H1 (cell line): ENCODE results near the gene PRR7. TPM values are rescaled to one million over a fixed set of nuclear protein-coding genes. Genes with fewer than 3 reads are reported as not detected.

Experiments used
- CTCF ChIA-PET: fragments of 300-600 bp; sonication (Branson Sonifier 250); formaldehyde crosslinking; loops from one replicate; lab custom pipeline; 2021; ENCODE audit not compliant: partially characterized antibody; lab: Charles Lee
- POLR2A ChIA-PET: fragments of 300-600 bp; sonication (Branson Sonifier 250); formaldehyde crosslinking; loops from one replicate; lab custom pipeline; 2021; ENCODE audit warnings: inconsistent platforms; ENCODE audit not compliant: partially characterized antibody; lab: Charles Lee
- DNase-seq, 2 experiments: peaks; one replicate each; pipeline versions ENCODE4 v3.0.0 to v3.0.0-alpha.2; 2010 to 2022; ENCODE audit warnings: low spot score in 2 of 2, low read depth in 1 of 2, mixed read lengths in 1 of 2
- FAIRE-seq: peaks from 2 replicates; lab custom pipeline; 2011; peaks lifted over from hg19 to GRCh38; lab: Jason Lieb, UNC
- H2AFZ ChIP-seq: 2 replicates; pipeline ENCODE4 v1.8.1; 2012; ENCODE audit warnings: low read length, inconsistent platforms
- H2AK5ac ChIP-seq: 2 replicates; pipeline ENCODE4 v1.6.1; 2013; ENCODE audit warnings: low read depth, low read length
- H2BK120ac ChIP-seq: replicated peaks from 2 replicates; pipeline ENCODE3; 2013; ENCODE audit warnings: low read depth, low read length, inconsistent platforms
- H2BK12ac ChIP-seq: 2 replicates; pipeline ENCODE4 v1.6.1; 2013; ENCODE audit warnings: low read depth, low read length
- H2BK15ac ChIP-seq: 2 replicates; pipeline ENCODE4 v1.6.1; 2013; ENCODE audit warnings: low read length
- H2BK20ac ChIP-seq: 2 replicates; pipeline ENCODE4 v1.6.1; 2013; ENCODE audit warnings: low read length
- H2BK5ac ChIP-seq: 2 replicates; pipeline ENCODE4 v1.6.1; 2013; ENCODE audit warnings: low read depth, low read length
- H3K14ac ChIP-seq: 2 replicates; pipeline ENCODE4 v1.6.1; 2013; ENCODE audit warnings: inconsistent platforms; ENCODE audit not compliant: insufficient read length
- H3K18ac ChIP-seq: 2 replicates; pipeline ENCODE4 v1.6.1; 2013; ENCODE audit warnings: low read length; ENCODE audit errors: extremely low read depth
- H3K23ac ChIP-seq: 2 replicates; pipeline ENCODE4 v1.6.1; 2013; ENCODE audit warnings: inconsistent platforms; ENCODE audit not compliant: insufficient read length
- H3K23me2 ChIP-seq: 2 replicates; pipeline ENCODE4 v1.6.1; 2013; ENCODE audit warnings: low read depth, low read length
- H3K27ac ChIP-seq: 2 replicates; pipeline ENCODE4 v1.6.1; 2011; ENCODE audit warnings: low read depth, low read length, inconsistent platforms
- H3K27me3 ChIP-seq, 4 experiments: replicated peaks in 1 of 4; 1 replicate in 1 of 4; 2 replicates in 3 of 4; pipeline versions ENCODE4 v1.6.1 to v1.8.1; 2011 to 2013; ENCODE audit warnings: low read length in 3 of 4, mild to moderate bottlenecking in 3 of 4, inconsistent platforms in 2 of 4, mixed read lengths in 2 of 4, moderate library complexity in 1 of 4; ENCODE audit not compliant: control insufficient read depth in 3 of 4, insufficient read depth in 3 of 4; ENCODE audit errors: extremely low read depth in 1 of 4
- H3K36me3 ChIP-seq, 4 experiments: 2 replicates each; pipeline versions ENCODE4 v1.6.1 to v1.8.1; 2011 to 2013; ENCODE audit warnings: mild to moderate bottlenecking in 4 of 4, low read length in 3 of 4, moderate library complexity in 2 of 4, control low read depth in 1 of 4, inconsistent platforms in 1 of 4; ENCODE audit not compliant: insufficient read depth in 4 of 4, control insufficient read depth in 2 of 4
- H3K4ac ChIP-seq: replicated peaks from 2 replicates; pipeline ENCODE3; 2013; ENCODE audit warnings: low read length, low read depth, mixed read lengths, inconsistent platforms; ENCODE audit not compliant: insufficient read length
- H3K4me1 ChIP-seq, 4 experiments: replicated peaks in 1 of 4; 1 replicate in 1 of 4; 2 replicates in 3 of 4; pipeline versions ENCODE4 v1.6.1 to v1.8.1; 2011 to 2013; ENCODE audit warnings: low read length in 3 of 4, inconsistent platforms in 2 of 4, mixed read lengths in 1 of 4; ENCODE audit not compliant: insufficient read depth in 4 of 4, control insufficient read depth in 3 of 4
- H3K4me2 ChIP-seq, 2 experiments: 2 replicates each; pipeline versions ENCODE4 v1.6.1 to v1.8.1; 2011 to 2013; ENCODE audit warnings: low read depth in 2 of 2, low read length in 2 of 2, control low read depth in 1 of 2, inconsistent platforms in 1 of 2, mild to moderate bottlenecking in 1 of 2; ENCODE audit not compliant: insufficient read depth in 1 of 2
- H3K4me3 ChIP-seq, 4 experiments: fragments of 200-600, 300-600 bp in 1 of 4; sonication (generic), shearing (Covaris generic), sonication (Bioruptor Twin) in 1 of 4; 2 replicates each; pipeline versions ENCODE4 v1.5.1 to v1.8.1; 2011 to 2016; ENCODE audit warnings: low read length in 4 of 4, low read depth in 3 of 4, control low read depth in 2 of 4, inconsistent platforms in 2 of 4, mild to moderate bottlenecking in 2 of 4, mixed read lengths in 1 of 4, moderate library complexity in 1 of 4; ENCODE audit not compliant: insufficient read depth in 2 of 4; ENCODE audit errors: extremely low read depth in 1 of 4
- H3K56ac ChIP-seq: replicated peaks from 2 replicates; pipeline ENCODE3; 2013; ENCODE audit warnings: low read depth, mild to moderate bottlenecking, mixed read lengths, low read length, inconsistent platforms; ENCODE audit not compliant: insufficient read length
- H3K79me1 ChIP-seq: 2 replicates; pipeline ENCODE4 v1.6.1; 2013; ENCODE audit warnings: low read depth, low read length, control low read depth
- H3K79me2 ChIP-seq, 2 experiments: 2 replicates each; pipeline versions ENCODE4 v1.6.1 to v1.8.1; 2012 to 2013; ENCODE audit warnings: low read length in 2 of 2, mild to moderate bottlenecking in 2 of 2, inconsistent platforms in 1 of 2; ENCODE audit not compliant: insufficient read depth in 2 of 2, control insufficient read depth in 1 of 2
- H3K9ac ChIP-seq, 4 experiments: replicated peaks in 1 of 4; 1 replicate in 1 of 4; 2 replicates in 3 of 4; pipeline versions ENCODE4 v1.6.1 to v1.8.1; 2011 to 2013; ENCODE audit warnings: low read depth in 3 of 4, low read length in 3 of 4, control low read depth in 2 of 4, mild to moderate bottlenecking in 2 of 4, moderate library complexity in 2 of 4, inconsistent platforms in 1 of 4; ENCODE audit errors: extremely low read depth in 1 of 4
- H3K9me3 ChIP-seq, 2 experiments: 2 replicates each; pipeline versions ENCODE4 v1.6.1 to v1.8.1; 2012 to 2013; ENCODE audit warnings: mild to moderate bottlenecking in 2 of 2, moderate library complexity in 2 of 2, control low read depth in 1 of 2, inconsistent platforms in 1 of 2, low read depth in 1 of 2, low read length in 1 of 2, mixed read lengths in 1 of 2; ENCODE audit not compliant: insufficient read depth in 2 of 2
- H4K20me1 ChIP-seq, 2 experiments: replicated peaks in 1 of 2; 2 replicates each; pipeline versions ENCODE3 to v1.8.1; 2011 to 2013; ENCODE audit warnings: inconsistent platforms in 2 of 2, low read length in 2 of 2, mild to moderate bottlenecking in 1 of 2; ENCODE audit not compliant: insufficient read depth in 2 of 2, control insufficient read depth in 1 of 2
- H4K5ac ChIP-seq: 2 replicates; pipeline ENCODE4 v1.6.1; 2013; ENCODE audit warnings: low read length, low read depth, mixed read lengths, inconsistent platforms; ENCODE audit not compliant: insufficient read length
- H4K8ac ChIP-seq: 2 replicates; pipeline ENCODE4 v1.8.0; 2013; ENCODE audit warnings: mild to moderate bottlenecking, moderate library complexity, low read length, inconsistent platforms; ENCODE audit not compliant: insufficient read depth; ENCODE audit errors: extremely low read depth
- H4K91ac ChIP-seq: replicated peaks from 2 replicates; pipeline ENCODE3; 2013; ENCODE audit warnings: low read length, mixed read lengths, inconsistent platforms; ENCODE audit not compliant: insufficient read length
- BRCA1 ChIP-seq: IDR thresholded peaks from 2 replicates; pipeline ENCODE4 v1.6.1; 2012; ENCODE audit warnings: low read depth, low read length, improper control_type of control experiment
- EZH2 ChIP-seq: fragments of 200-600 bp; sonication (generic); IDR thresholded peaks from 2 replicates; pipeline ENCODE4 v1.7.1; 2012; ENCODE audit warnings: low read depth, mild to moderate bottlenecking, moderate library complexity, low read length, inconsistent platforms; ENCODE audit not compliant: severe bottlenecking
- POLR2A ChIP-seq, 2 experiments: IDR thresholded peaks; 1 replicate in 1 of 2; 2 replicates in 1 of 2; pipeline ENCODE4 v1.6.1; 2011; ENCODE audit warnings: low read depth in 2 of 2, low read length in 2 of 2, mild to moderate bottlenecking in 2 of 2; ENCODE audit errors: control extremely low read depth in 1 of 2
- POLR2AphosphoS5 ChIP-seq: IDR thresholded peaks from 2 replicates; pipeline ENCODE4 v1.6.1; 2011; ENCODE audit warnings: low read depth, low read length
- SIX5 ChIP-seq: IDR thresholded peaks from 2 replicates; pipeline ENCODE4 v1.6.1; 2011; ENCODE audit warnings: mild to moderate bottlenecking, low read depth, low read length
- WGBS, 2 experiments: shearing (Covaris generic) in 1 of 2; methylation state at CpG; one replicate each; pipeline versions ENCODE4 v1.1.6 to v1.1.7; 2013 to 2015; ENCODE audit warnings: low lambda C conversion rate in 2 of 2, mixed read lengths in 2 of 2, inconsistent platforms in 1 of 2, low coverage in 1 of 2, missing lambda C conversion rate in 1 of 2; ENCODE audit not compliant: insufficient replicate concordance in 2 of 2, insufficient coverage in 1 of 2, insufficient read length in 1 of 2; ENCODE audit errors: extremely low coverage in 1 of 2, missing lambda C conversion rate in 1 of 2; 5-methylcytosine and 5-hydroxymethylcytosine counted together
- polyA plus RNA-seq, 7 experiments: library from polyadenylated mRNA; depleted of rRNA in 3 of 7; stranded (reverse) in 5 of 7; unstranded in 2 of 7; fragments of >200 nt in 5 of 7; fragments of 200-250 nt in 2 of 7; gene quantifications; 1 replicate in 5 of 7; 2 replicates in 1 of 7; 4 replicates in 1 of 7; pipeline versions ENCODE4 v1.2.1 to v1.2.3, GENCODE V29; 2011 to 2013; ENCODE audit warnings: missing spikeins in 2 of 7, mixed read lengths in 2 of 7
- total RNA-seq: library from RNA; stranded (reverse); fragmentation: NEBNext Ultra II Directional; extraction: Animal tissue kit (Norgen Biotek cat#: 25700); gene quantifications from 2 replicates; pipeline ENCODE4 v1.2.1, GENCODE V29; 2021

Gene PRR7
- total and polyA plus RNA-seq, 2 of the 8 experiments (the other 6 are each of a cell fraction or from before 2014, with no cell fraction given) = 8.0 to 11.8 TPM

GRCh38 chr5:177483994-177484901 is 37.6 kb downstream of the PRR7 start:
- Histone ChIP-seq H2BK12ac (no peak overlapping the region), H3K36me3 (peaks cover 18 to 48% (median 30%) of the 10 kb centered on the region in 4 experiments), H3K4me1 (no peaks in the 10 kb centered on the region), H3K9ac (no peak overlapping the region; a peak in 1 of 7 replicates), H3K79me2 (no peaks in the 10 kb centered on the region), H4K91ac (peak overlapping the region; percentile 40), H2AK5ac (no peak overlapping the region), H3K18ac (no peak overlapping the region; the same call in 1 of the 2 replicates), H3K9me3 (no peaks in the 10 kb centered on the region), H3K79me1 (peaks cover 4% of the 10 kb centered on the region; the same call in 1 of the 2 replicates), H3K14ac (no peak overlapping the region), H3K56ac (no peak overlapping the region), H3K27ac (peak overlapping the region; percentile 15; the same call in 1 of the 2 replicates), H3K4me2 (no peak overlapping the region), H2AFZ (no peak overlapping the region), H4K5ac (no peak overlapping the region), H3K23me2 (no peaks in the 10 kb centered on the region), H2BK20ac (no peak overlapping the region), H4K8ac (peak overlapping the region; percentile 80; the same call in 1 of the 2 replicates), H4K20me1 (peaks cover 5 to 11% of the 10 kb centered on the region in 2 experiments), H3K4me3 (no peak overlapping the region), H3K23ac (no peak overlapping the region), H2BK120ac (no peak overlapping the region), H2BK15ac (no peak overlapping the region), H3K4ac (no peak overlapping the region), H3K27me3 (no peaks in the 10 kb centered on the region), H2BK5ac (no peak overlapping the region; the same call in 1 of the 2 replicates)
- ChIA-PET POLR2A (interaction anchor here (1.1 to 67.5 kb wide), 3 partner anchors 4 to 29 kb away, joined by 3 to 3349 read pairs (median 3349); partner anchors contain the start of genes DBN1, DOK3, PDLIM7 and PRR7), CTCF (interaction anchor here (0.9 to 12.7 kb wide), 4 partner anchors 8 to 23 kb away, joined by 5 to 306 read pairs (median 84); partner anchors contain the start of genes DDX41, DOK3 and PDLIM7)
- TF ChIP-seq EZH2 = no peak
- TF ChIP-seq BRCA1 = no peak
- TF ChIP-seq POLR2A (IDR thresholded peaks at IDR 0.05; ENCODE audit: control extremely low read depth in 1 of 2, low read depth in 2 of 2, low read length in 2 of 2) = peak in 1 of 2 experiments; percentile 76; a peak in 2 of 3 replicates
- no peak for TF ChIP-seq SIX5
- peak; percentile 72 for TF ChIP-seq POLR2AphosphoS5
- DNase-seq = no peak
- no peak for FAIRE-seq
- WGBS, 2 experiments = 88% methylated on average over 22 of the region's 22 CpGs; no CpG with 5 or more reads in 1 of the 2 experiments
